Right atrium auricular region (tissue), 2 donors: ENCODE measurements around the gene RETSAT. TPM values are rescaled to one million over a fixed set of nuclear protein-coding genes. Genes with fewer than 3 reads are reported as not detected.

Source experiments
- DNase-seq: peaks from one replicate; pipeline ENCODE4 v3.0.0-alpha.2; 2019; ENCODE audit warnings: low spot score
- H3K27ac ChIP-seq, 2 donors: fragments of 200-600 bp; sonication (generic); 1 replicate in 1 of 2; 2 replicates in 1 of 2; pipeline ENCODE4 v1.5.1; 2016 to 2019
- H3K27me3 ChIP-seq, 2 donors: fragments of 200-600 bp; sonication (generic); one replicate each; pipeline versions ENCODE4 v1.5.1 to v1.6.0; 2017 to 2019
- H3K36me3 ChIP-seq: fragments of 200-600 bp; sonication (generic); one replicate; pipeline ENCODE4 v1.5.1; 2016
- H3K4me1 ChIP-seq, 2 donors: fragments of 200-600 bp; sonication (generic); one replicate each; pipeline versions ENCODE4 v1.5.1 to v1.6.0; 2017 to 2019
- H3K4me3 ChIP-seq, 2 donors: fragments of 200-600 bp; sonication (generic); 1 replicate in 1 of 2; 2 replicates in 1 of 2; pipeline ENCODE4 v1.5.1; 2017 to 2019; ENCODE audit warnings: mild to moderate bottlenecking in 1 of 2, moderate library complexity in 1 of 2
- H3K9me3 ChIP-seq, 2 donors: fragments of 200-600 bp; sonication (generic); one replicate each; pipeline ENCODE4 v1.5.1; 2019
- total RNA-seq, 2 donors: library from RNA; depleted of rRNA; stranded (reverse); fragments of >200 nt; gene quantifications; one replicate each; pipeline ENCODE4 v1.1.0, GENCODE V29; 2016
- TF ChIP-seq, protein P1 (sequence below), 2 donors: fragments of 200-600 bp; sonication (generic); IDR thresholded peaks; one replicate each; pipeline ENCODE4 v1.5.1; 2019; ENCODE audit warnings: antibody characterized with exemption in 2 of 2

Gene RETSAT
- total RNA-seq, 2 donors from 2014 or later, result 34.2 to 40.8 TPM

DNA sequence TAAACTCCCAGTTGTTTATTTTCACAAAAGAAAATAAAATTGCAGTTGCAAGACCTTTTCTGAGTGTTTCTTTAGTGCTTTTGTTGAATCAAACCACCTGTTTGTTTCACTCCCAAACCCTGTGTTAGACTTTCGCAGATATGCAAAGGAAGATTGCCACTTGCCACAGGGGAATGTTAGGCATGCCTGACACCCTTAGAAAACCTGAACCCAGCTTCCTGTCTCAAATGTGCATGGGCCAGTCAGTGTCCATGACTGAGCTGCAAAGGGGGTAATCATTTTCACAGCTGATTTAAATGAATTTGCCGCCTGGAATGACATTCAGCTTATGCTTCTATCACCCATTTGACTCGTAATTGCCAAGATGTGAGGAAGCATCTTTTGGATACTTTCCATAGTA lies 44.0 kb downstream of the RETSAT start:
- H3K4me1 ChIP-seq, result peaks cover 0 to 16% of the 10 kb centered on the region in 2 donors
- H3K4me3 ChIP-seq, result no peak overlapping the region
- H3K27me3 ChIP-seq, result no peaks in the 10 kb centered on the region
- peaks cover 24% of the 10 kb centered on the region for H3K36me3 ChIP-seq
- H3K9me3 ChIP-seq, result no peaks in the 10 kb centered on the region
- H3K27ac ChIP-seq, result no peak overlapping the region
- no peak for DNase-seq
- TF ChIP-seq, protein P1, sequence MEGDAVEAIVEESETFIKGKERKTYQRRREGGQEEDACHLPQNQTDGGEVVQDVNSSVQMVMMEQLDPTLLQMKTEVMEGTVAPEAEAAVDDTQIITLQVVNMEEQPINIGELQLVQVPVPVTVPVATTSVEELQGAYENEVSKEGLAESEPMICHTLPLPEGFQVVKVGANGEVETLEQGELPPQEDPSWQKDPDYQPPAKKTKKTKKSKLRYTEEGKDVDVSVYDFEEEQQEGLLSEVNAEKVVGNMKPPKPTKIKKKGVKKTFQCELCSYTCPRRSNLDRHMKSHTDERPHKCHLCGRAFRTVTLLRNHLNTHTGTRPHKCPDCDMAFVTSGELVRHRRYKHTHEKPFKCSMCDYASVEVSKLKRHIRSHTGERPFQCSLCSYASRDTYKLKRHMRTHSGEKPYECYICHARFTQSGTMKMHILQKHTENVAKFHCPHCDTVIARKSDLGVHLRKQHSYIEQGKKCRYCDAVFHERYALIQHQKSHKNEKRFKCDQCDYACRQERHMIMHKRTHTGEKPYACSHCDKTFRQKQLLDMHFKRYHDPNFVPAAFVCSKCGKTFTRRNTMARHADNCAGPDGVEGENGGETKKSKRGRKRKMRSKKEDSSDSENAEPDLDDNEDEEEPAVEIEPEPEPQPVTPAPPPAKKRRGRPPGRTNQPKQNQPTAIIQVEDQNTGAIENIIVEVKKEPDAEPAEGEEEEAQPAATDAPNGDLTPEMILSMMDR (IDR thresholded peaks at IDR 0.05), result no peak

DNA sequence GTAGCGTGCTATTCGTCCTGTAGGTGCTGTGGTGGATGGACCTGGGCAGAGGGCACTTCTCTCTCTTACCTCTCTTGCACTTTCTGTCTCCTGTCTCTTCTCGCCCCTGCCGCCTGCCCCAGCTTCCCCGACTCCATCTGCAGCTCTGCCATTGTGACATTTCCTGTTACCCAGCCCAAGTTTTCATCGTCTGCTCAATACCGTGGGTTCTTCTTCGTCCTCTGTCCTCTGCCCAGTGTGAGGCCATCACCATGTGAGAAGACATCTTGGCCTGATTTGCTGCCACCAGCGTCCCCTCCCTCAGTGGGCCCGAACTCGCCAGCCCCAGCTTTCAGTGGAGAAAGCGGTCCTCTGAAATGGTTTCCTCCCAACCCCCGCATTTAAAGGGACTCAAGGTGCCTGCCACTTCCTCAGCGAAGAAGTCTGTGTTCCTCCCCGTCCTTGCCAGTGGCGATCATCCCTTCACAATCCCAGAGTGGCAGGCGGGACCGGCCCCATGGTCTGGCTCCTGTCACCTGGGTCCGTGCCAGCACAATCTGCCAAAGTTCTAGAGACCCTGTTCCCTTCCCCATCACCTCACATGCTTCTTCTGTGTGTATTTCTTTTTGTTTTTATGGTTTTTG lies 44.5 kb downstream of the RETSAT start:
- Histone ChIP-seq H3K9me3 (no peaks in the 10 kb centered on the region), H3K27me3 (no peaks in the 10 kb centered on the region), H3K4me1 (peaks cover 0 to 16% of the 10 kb centered on the region in 2 donors), H3K27ac (no peak overlapping the region), H3K36me3 (peaks cover 28% of the 10 kb centered on the region), H3K4me3 (no peak overlapping the region)
- TF ChIP-seq, protein P1 (IDR thresholded peaks at IDR 0.05), result no peak
- no peak for DNase-seq

DNA sequence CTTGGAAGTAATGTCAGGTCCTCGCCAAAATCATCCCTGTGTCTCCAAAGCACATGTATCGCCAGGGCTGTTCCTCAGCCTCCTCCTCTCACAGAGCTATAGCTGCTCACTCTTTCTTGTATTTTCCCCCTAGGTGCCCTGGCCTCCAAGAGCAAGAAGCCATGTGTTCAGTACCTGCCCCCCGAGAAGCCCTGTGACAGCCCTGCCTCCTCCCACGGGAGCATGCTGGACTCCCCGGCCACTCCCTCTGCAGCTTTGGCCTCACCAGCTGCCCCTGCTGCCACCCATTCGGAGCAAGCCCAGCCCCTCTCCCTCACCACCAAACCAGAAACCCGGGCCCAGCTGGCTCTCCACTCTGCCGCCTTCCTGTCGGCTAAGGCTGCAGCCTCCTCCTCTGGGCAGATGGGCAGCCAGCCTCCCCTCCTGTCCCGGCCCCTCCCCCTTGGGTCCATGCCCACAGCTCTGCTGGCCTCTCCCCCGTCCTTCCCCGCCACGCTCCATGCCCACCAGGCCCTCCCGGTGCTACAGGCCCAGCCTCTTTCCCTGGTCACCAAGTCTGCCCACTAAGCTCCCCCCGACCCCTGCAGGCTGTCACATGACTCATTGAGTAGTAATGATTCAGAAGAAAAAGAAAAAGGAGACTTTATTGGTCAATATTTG lies 45.3 kb downstream of the RETSAT start:
- Histone ChIP-seq H3K9me3 (no peaks in the 10 kb centered on the region), H3K4me3 (no peak overlapping the region), H3K27ac (peak overlapping the region; percentile 0 to 5), H3K4me1 (peaks cover 0 to 16% of the 10 kb centered on the region in 2 donors), H3K27me3 (no peaks in the 10 kb centered on the region), H3K36me3 (peaks cover 32% of the 10 kb centered on the region)
- DNase-seq, result peak; percentile 63
- TF ChIP-seq, protein P1 (IDR thresholded peaks at IDR 0.05), result no peak

DNA sequence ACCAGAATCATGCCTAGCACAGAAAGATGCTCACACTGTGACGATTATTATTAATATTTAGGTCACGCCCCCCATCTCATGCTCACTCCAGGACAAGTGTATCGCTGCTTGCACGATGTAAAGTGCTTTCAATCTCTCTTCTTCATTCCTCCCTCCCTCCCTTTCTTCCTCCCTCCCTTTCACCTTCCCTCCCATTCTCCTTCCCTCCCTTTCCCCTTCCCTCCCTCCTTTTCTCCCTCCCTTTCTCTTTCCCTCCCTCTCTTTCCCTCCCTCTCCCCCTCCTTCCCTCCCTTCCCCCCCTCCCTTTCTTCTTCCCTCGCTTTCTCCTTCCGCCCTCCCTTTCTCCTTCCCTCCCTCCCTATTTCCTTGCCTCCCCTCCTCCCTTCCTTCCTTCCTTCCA lies 46.1 kb downstream of the RETSAT start:
- H3K4me1 ChIP-seq, result peaks cover 0 to 16% of the 10 kb centered on the region in 2 donors
- H3K27me3 ChIP-seq, result no peaks in the 10 kb centered on the region
- no peak for DNase-seq
- peaks cover 32% of the 10 kb centered on the region for H3K36me3 ChIP-seq
- TF ChIP-seq, protein P1 (IDR thresholded peaks at IDR 0.05), result no peak
- H3K4me3 ChIP-seq, result no peak overlapping the region
- no peaks in the 10 kb centered on the region for H3K9me3 ChIP-seq
- H3K27ac ChIP-seq, result no peak overlapping the region

DNA sequence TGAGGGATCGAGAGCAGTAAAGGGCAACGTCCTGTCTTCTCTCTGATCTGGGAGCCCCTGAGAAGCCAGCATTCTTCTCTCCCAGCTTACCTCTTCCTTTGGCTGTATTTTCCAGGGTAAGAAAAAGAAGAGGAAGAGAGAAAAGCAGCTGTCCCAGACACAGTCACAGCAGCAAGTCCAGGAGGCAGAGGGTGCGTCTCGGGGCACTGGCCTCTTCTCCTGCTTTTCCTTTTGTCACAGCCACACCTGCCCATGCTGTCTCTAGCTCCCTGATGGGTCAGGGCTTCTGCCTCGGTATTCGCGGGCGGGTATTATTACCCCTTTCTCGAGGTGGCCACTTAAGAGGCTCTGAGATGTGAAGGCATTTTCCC lies 46.8 kb downstream of the RETSAT start:
- TF ChIP-seq, protein P1 (IDR thresholded peaks at IDR 0.05), result no peak
- no peak overlapping the region for H3K4me3 ChIP-seq

More for the DNA sequence above, 46.8 kb downstream of the RETSAT start:
- peak overlapping the region in 1 of 2 donors; percentile 16 for H3K27ac ChIP-seq
- peaks cover 32% of the 10 kb centered on the region for H3K36me3 ChIP-seq
- no peaks in the 10 kb centered on the region for H3K9me3 ChIP-seq
- peaks cover 0 to 16% of the 10 kb centered on the region in 2 donors for H3K4me1 ChIP-seq
- DNase-seq, result no peak
- H3K27me3 ChIP-seq, result no peaks in the 10 kb centered on the region
